Measurements from ENCODE around the gene LAD1.

DNA sequence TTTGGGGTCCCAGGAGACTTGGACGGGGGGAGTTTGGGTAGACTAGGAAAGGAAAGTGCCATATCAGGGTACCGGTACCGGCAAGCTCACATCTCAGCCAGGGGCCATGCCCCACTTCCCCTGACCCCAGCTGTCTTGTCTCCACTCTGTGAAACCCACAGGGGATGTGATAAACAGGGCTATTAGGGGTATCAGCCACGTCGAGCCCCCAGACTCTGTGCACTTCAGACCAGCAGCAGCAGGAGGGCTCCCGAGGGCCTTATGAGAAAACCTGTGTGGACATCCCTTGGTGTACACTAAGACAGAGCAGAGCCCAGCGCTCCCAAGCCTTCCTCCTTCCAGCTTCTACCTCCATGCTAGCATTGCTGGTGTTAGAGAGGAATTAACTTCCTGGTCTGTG lies 68.0 kb downstream of the LAD1 start:
- TF ChIP-seq GATA3 (IDR thresholded peaks at IDR 0.05; ENCODE audit: low read depth, low read length) (no peak), GATA2 (IDR thresholded peaks at IDR 0.05; ENCODE audit: low read depth, low read length) (no peak)

All from SH-SY5Y (cell line).